Activated gamma-delta T cell treated with anti-CD3 and anti-CD28 coated beads, Interleukin-2, amount 50 U/mL, for 16 hours (primary cell): ENCODE data around the gene PCLAF.

Experiments
- DNase-seq: peaks from one replicate; pipeline ENCODE4 v3.0.0-alpha.2; 2020; ENCODE audit warnings: low read depth

PCLAF gene

GRCh38 chr15:64315216-64315615 is 66.0 kb downstream of the PCLAF start:
- no peak for DNase-seq

DNA sequence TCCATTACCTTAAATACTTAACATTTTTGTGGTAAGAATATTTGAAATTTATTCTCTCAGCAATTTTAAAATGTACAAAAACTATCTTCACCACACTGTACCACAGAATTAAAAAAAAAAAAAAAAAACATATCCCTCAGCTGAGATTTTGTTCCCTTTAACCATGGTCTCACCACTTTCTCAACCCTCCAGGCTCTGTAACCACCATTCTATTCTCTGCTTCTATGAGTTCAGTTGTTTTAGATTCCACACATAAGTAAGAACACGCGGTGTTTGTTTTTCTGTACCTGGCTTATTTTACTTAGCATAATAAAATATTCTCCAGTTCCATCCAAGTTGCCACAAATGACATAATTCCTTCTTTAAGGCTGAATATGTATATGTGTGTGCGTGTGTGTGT is 66.8 kb downstream of the PCLAF start:
- no peak for DNase-seq
